ENCODE data around the gene ASB2. TPM values are rescaled to one million over a fixed set of nuclear protein-coding genes. Genes with fewer than 3 reads are reported as not detected.

Gene ASB2
- polyA plus RNA-seq, 1 donor (not counting 4 experiments of a cell fraction or from before 2014, with no cell fraction given), result 0.56 TPM

- Histone ChIP-seq H3K4me2 (ENCODE audit: control insufficient read depth, extremely low read depth, insufficient read depth, low read depth, low read length) (no peak overlapping the region), H2AFZ (ENCODE audit: control insufficient read depth, low read length) (no peak overlapping the region), H4K20me1 (ENCODE audit: control insufficient read depth, extremely low read depth, insufficient read depth, low read length) (no peaks in the 10 kb centered on the region), H3K36me3 (ENCODE audit: control insufficient read depth in 2 of 2, extremely low read depth in 1 of 2, insufficient read depth in 2 of 2, low read length in 2 of 2) (no peaks in the 10 kb centered on the region), H3K27me3 (ENCODE audit: control insufficient read depth, extremely low read depth, insufficient read depth, low read length) (no peaks in the 10 kb centered on the region), H3K9me3 (ENCODE audit: control insufficient read depth, low read depth, low read length) (no peaks in the 10 kb centered on the region), H3K9me1 (ENCODE audit: control insufficient read depth, extremely low read depth, insufficient read depth, low read length) (no peaks in the 10 kb centered on the region), H3K4me3 (ENCODE audit: control insufficient read depth in 2 of 3, extremely low read depth in 1 of 3, insufficient read depth in 2 of 3, low read depth in 1 of 3, low read length in 3 of 3) (no peak overlapping the region), H3K9ac (ENCODE audit: control insufficient read depth, extremely low read depth, insufficient read depth, low read length) (no peak overlapping the region), H3K79me2 (ENCODE audit: control insufficient read depth, insufficient read depth, low read length) (no peaks in the 10 kb centered on the region), H3K27ac (ENCODE audit: control insufficient read depth, insufficient read depth, low read length) (no peak overlapping the region), H3K4me1 (ENCODE audit: control insufficient read depth, extremely low read depth, insufficient read depth, low read length) (no peaks in the 10 kb centered on the region)
- no peak for TF ChIP-seq EZH2 (IDR thresholded peaks at IDR 0.05; ENCODE audit: low read length)
- no peak for TF ChIP-seq CTCF (optimal IDR thresholded peaks at IDR 0.05 in 1 of 3, IDR thresholded peaks at IDR 0.05 in 1 of 3, conservative IDR thresholded peaks at IDR 0.05 in 1 of 3; ENCODE audit: extremely low read depth in 1 of 3, insufficient read depth in 2 of 3, low read length in 3 of 3)
- dilution Hi-C loops (cut with MboI; ENCODE audit: extremely low pct_ligation_motif_present, low sequenced_read_pairs), result no loop called here
- DNase-seq (ENCODE audit: low read depth, low spot score), result no peak
- no peak for FAIRE-seq
Observed at GRCh38 chr14:93952829-93953228, 23.5 kb downstream of the ASB2 start.

GRCh38 chr14:93951635-93952540 is 24.5 kb downstream of the ASB2 start:
- Histone ChIP-seq H2AFZ (ENCODE audit: control insufficient read depth, low read length) (no peak overlapping the region), H3K4me1 (ENCODE audit: control insufficient read depth, extremely low read depth, insufficient read depth, low read length) (peaks cover 2% of the 10 kb centered on the region), H3K36me3 (ENCODE audit: control insufficient read depth in 2 of 2, extremely low read depth in 1 of 2, insufficient read depth in 2 of 2, low read length in 2 of 2) (no peaks in the 10 kb centered on the region), H3K9me1 (ENCODE audit: control insufficient read depth, extremely low read depth, insufficient read depth, low read length) (no peaks in the 10 kb centered on the region), H3K27me3 (ENCODE audit: control insufficient read depth, extremely low read depth, insufficient read depth, low read length) (no peaks in the 10 kb centered on the region), H3K79me2 (ENCODE audit: control insufficient read depth, insufficient read depth, low read length) (no peaks in the 10 kb centered on the region), H3K9me3 (ENCODE audit: control insufficient read depth, low read depth, low read length) (no peaks in the 10 kb centered on the region), H4K20me1 (ENCODE audit: control insufficient read depth, extremely low read depth, insufficient read depth, low read length) (no peaks in the 10 kb centered on the region), H3K4me2 (ENCODE audit: control insufficient read depth, extremely low read depth, insufficient read depth, low read depth, low read length) (no peak overlapping the region), H3K27ac (ENCODE audit: control insufficient read depth, insufficient read depth, low read length) (no peak overlapping the region), H3K9ac (ENCODE audit: control insufficient read depth, extremely low read depth, insufficient read depth, low read length) (no peak overlapping the region), H3K4me3 (ENCODE audit: control insufficient read depth in 2 of 3, extremely low read depth in 1 of 3, insufficient read depth in 2 of 3, low read depth in 1 of 3, low read length in 3 of 3) (no peak overlapping the region)
- DNase-seq (ENCODE audit: low read depth, low spot score) (no peak), FAIRE-seq (no peak)
- dilution Hi-C loops (cut with MboI; ENCODE audit: extremely low pct_ligation_motif_present, low sequenced_read_pairs), result no loop called here
- TF ChIP-seq EZH2 (IDR thresholded peaks at IDR 0.05; ENCODE audit: low read length), result no peak
- no peak for TF ChIP-seq CTCF (optimal IDR thresholded peaks at IDR 0.05 in 1 of 3, IDR thresholded peaks at IDR 0.05 in 1 of 3, conservative IDR thresholded peaks at IDR 0.05 in 1 of 3; ENCODE audit: extremely low read depth in 1 of 3, insufficient read depth in 2 of 3, low read length in 3 of 3)

All from keratinocyte (primary cell).